A549 (cell line): ENCODE results near the gene SAMM50.

Experiments
- POLR2A ChIP-seq: IDR thresholded peaks from 2 replicates; pipeline ENCODE4 v1.6.1; 2012; ENCODE audit warnings: mild to moderate bottlenecking, low read length
- RFX5 ChIP-seq: fragments of 450-650 bp; IDR thresholded peaks from 2 replicates; pipeline ENCODE4 v1.7.1; 2014; ENCODE audit warnings: antibody characterized with exemption, mild to moderate bottlenecking, moderate library complexity
- TP53 ChIP-seq: fragments of 250-450 bp; sonication (Bioruptor Pico); IDR thresholded peaks from 2 replicates; pipeline ENCODE4 v1.5.0; 2021; ENCODE audit warnings: mild to moderate bottlenecking, moderate library complexity
- TF ChIP-seq, protein P1 (sequence below): fragments of >200 bp; sonication (Bioruptor Twin); formaldehyde crosslinking; IDR thresholded peaks from 3 replicates; pipeline ENCODE4 v1.5.1; 2016

DNA sequence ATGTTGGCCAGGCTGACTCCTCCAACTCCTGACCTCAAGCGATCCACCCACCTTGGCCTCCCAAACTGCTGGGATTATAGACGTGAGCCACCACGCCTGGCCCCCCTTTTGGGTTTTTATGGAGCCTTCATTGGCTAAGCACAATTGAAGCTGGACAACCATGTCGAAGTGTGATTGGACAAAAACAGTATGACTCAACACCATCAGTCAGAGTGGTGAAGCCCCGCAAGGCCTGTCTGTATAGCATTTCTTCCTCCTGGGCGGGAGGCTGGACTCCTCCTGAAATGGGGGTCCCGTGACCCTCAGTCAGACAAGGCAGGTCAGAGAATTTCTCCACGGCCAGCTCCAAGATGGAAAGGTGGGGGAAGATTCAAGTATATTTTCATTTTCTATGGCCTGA, 65.7 kb downstream of the SAMM50 start:
- TF ChIP-seq RFX5 (no peak), POLR2A (no peak), TP53 (CRISPR knock-in tag) (no peak)
- TF ChIP-seq, protein P1, sequence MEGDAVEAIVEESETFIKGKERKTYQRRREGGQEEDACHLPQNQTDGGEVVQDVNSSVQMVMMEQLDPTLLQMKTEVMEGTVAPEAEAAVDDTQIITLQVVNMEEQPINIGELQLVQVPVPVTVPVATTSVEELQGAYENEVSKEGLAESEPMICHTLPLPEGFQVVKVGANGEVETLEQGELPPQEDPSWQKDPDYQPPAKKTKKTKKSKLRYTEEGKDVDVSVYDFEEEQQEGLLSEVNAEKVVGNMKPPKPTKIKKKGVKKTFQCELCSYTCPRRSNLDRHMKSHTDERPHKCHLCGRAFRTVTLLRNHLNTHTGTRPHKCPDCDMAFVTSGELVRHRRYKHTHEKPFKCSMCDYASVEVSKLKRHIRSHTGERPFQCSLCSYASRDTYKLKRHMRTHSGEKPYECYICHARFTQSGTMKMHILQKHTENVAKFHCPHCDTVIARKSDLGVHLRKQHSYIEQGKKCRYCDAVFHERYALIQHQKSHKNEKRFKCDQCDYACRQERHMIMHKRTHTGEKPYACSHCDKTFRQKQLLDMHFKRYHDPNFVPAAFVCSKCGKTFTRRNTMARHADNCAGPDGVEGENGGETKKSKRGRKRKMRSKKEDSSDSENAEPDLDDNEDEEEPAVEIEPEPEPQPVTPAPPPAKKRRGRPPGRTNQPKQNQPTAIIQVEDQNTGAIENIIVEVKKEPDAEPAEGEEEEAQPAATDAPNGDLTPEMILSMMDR: no peak
